CD4-positive, CD25-positive, alpha-beta regulatory T cell (primary cell): ENCODE measurements around the gene CTPS2. TPM values are rescaled to one million over a fixed set of nuclear protein-coding genes. Genes with fewer than 3 reads are reported as not detected.

ENCODE experiments used
- ATAC-seq, 2 donors: fragments of 150-1000 bp; cut with Tn5 transposase; one replicate each; pipeline ENCODE4 v1.10.0; 2021; ENCODE audit warnings: low read depth in 2 of 2, moderate number of reproducible peaks in 2 of 2, moderate library complexity in 1 of 2
- DNase-seq, 3 donors: peaks; one replicate each; pipeline versions ENCODE4 v3.0.0 to v3.0.0-alpha.2; 2012 to 2022; ENCODE audit warnings: mixed read lengths in 1 of 3
- H3K27ac ChIP-seq: one replicate; pipeline ENCODE4 v1.7.0; 2013; ENCODE audit warnings: mild to moderate bottlenecking, low read length; ENCODE audit not compliant: insufficient read depth, poor library complexity, severe bottlenecking
- H3K27me3 ChIP-seq: one replicate; pipeline ENCODE4 v1.7.0; 2013; ENCODE audit warnings: low read length; ENCODE audit not compliant: control insufficient read depth, insufficient read depth
- H3K36me3 ChIP-seq: one replicate; pipeline ENCODE4 v1.7.0; 2013; ENCODE audit warnings: mild to moderate bottlenecking, low read length, moderate library complexity; ENCODE audit not compliant: control insufficient read depth, insufficient read depth
- H3K4me1 ChIP-seq: 2 replicates; pipeline ENCODE4 v1.7.0; 2013; ENCODE audit warnings: mild to moderate bottlenecking, low read length; ENCODE audit not compliant: insufficient read depth, control insufficient read depth, poor library complexity, severe bottlenecking
- H3K4me3 ChIP-seq: one replicate; pipeline ENCODE4 v1.7.0; 2013; ENCODE audit warnings: low read depth, mild to moderate bottlenecking, low read length, moderate library complexity
- H3K9me3 ChIP-seq, 2 experiments: 1 replicate in 1 of 2; 2 replicates in 1 of 2; pipeline ENCODE4 v1.7.0; 2013; ENCODE audit warnings: low read length in 2 of 2, mild to moderate bottlenecking in 1 of 2, moderate library complexity in 1 of 2; ENCODE audit not compliant: control insufficient read depth in 2 of 2
- H3K27ac Mint-ChIP-seq, 3 donors: one replicate each; pipeline ENCODE4 v1.8.0; 2020 to 2022; ENCODE audit warnings: mild to moderate bottlenecking in 3 of 3, mixed read lengths in 3 of 3, moderate library complexity in 2 of 3
- H3K27me3 Mint-ChIP-seq: one replicate; pipeline ENCODE4 v1.8.0; 2022; ENCODE audit warnings: mild to moderate bottlenecking, mixed read lengths
- H3K36me3 Mint-ChIP-seq: one replicate; pipeline ENCODE4 v1.8.0; 2020; ENCODE audit warnings: mixed read lengths
- H3K4me1 Mint-ChIP-seq, 4 donors: one replicate each; pipeline ENCODE4 v1.8.0; 2020 to 2022; ENCODE audit warnings: mixed read lengths in 4 of 4, mild to moderate bottlenecking in 1 of 4
- H3K4me3 Mint-ChIP-seq, 4 donors: one replicate each; pipeline ENCODE4 v1.8.0; 2020 to 2022; ENCODE audit warnings: mild to moderate bottlenecking in 4 of 4, mixed read lengths in 4 of 4, moderate library complexity in 3 of 4
- H3K9me3 Mint-ChIP-seq, 7 donors: one replicate each; pipeline ENCODE4 v1.8.0; 2020 to 2022; ENCODE audit warnings: mixed read lengths in 7 of 7, mild to moderate bottlenecking in 3 of 7, moderate library complexity in 2 of 7
- polyA plus RNA-seq, 4 donors: library from polyadenylated mRNA; unstranded; fragments of 300-500 nt; fragmentation: Illumina TruSeq; gene quantifications; one replicate each; pipeline ENCODE4 v1.2.3, GENCODE V29; 2021
- total RNA-seq: library from RNA; stranded (reverse); gene quantifications from one replicate; pipeline ENCODE4 v1.2.3, GENCODE V29; 2022

The CTPS2 gene
- total and polyA plus RNA-seq, 5 donors from 2014 or later = 3.7 to 4.8 (median 4.5) TPM

DNA sequence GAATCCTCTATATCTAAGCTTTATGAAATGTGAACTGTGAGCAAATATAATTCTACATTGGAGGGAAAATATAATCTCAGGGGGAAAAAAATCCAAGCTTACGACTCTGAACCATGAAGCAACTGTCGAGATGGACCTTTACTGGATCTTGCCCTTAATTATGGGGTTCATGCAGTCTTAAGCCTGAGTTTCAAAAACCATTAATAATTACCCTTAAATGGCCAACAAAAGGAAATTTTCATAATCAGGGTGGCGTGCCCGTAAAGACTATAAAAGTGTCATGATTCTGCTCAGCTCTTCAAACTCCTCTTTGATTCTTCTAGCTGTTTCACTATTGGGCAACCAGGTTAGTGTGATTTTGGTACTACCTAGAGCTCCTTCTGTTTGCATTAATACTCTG is 62.6 kb downstream of the CTPS2 start, which contains the start of gene S100G:
TSS of gene S100G (plus strand) at position 301 of the 400 bp plus-strand sequence. CDS start 849 bp downstream, outside the sequence.
- Mint-ChIP-seq H3K4me3 (peak within 1 kb of the TSS in 1 of 4 donors; percentile 11), H3K4me1 (no peaks in the 10 kb centered on the region), H3K9me3 (no peaks in the 10 kb centered on the region), H3K27ac (no peak within 1 kb of the TSS), H3K27me3 (no peaks in the 10 kb centered on the region), H3K36me3 (no peaks in the 10 kb centered on the region)
- H3K27ac ChIP-seq = no peak within 1 kb of the TSS
- DNase-seq (no peak), ATAC-seq (no peak)
- no peaks in the 10 kb centered on the region for H3K9me3 ChIP-seq
- H3K27me3 ChIP-seq = no peaks in the 10 kb centered on the region
- H3K4me1 ChIP-seq = no peaks in the 10 kb centered on the region
- H3K36me3 ChIP-seq = no peaks in the 10 kb centered on the region
- H3K4me3 ChIP-seq = no peak within 1 kb of the TSS

- Histone ChIP-seq H3K36me3 (no peaks in the 10 kb centered on the region), H3K27ac (no peak overlapping the region), H3K9me3 (no peaks in the 10 kb centered on the region), H3K4me1 (no peaks in the 10 kb centered on the region), H3K4me3 (no peak overlapping the region), H3K27me3 (no peaks in the 10 kb centered on the region)
- Mint-ChIP-seq H3K27me3 (no peaks in the 10 kb centered on the region), H3K4me3 (no peak overlapping the region), H3K36me3 (no peaks in the 10 kb centered on the region), H3K9me3 (no peaks in the 10 kb centered on the region), H3K4me1 (no peaks in the 10 kb centered on the region), H3K27ac (no peak overlapping the region)
- ATAC-seq (no peak), DNase-seq (no peak)
These were observed 65.9 kb downstream of the CTPS2 start for GRCh38 chrX:16646366-16647138.

DNA sequence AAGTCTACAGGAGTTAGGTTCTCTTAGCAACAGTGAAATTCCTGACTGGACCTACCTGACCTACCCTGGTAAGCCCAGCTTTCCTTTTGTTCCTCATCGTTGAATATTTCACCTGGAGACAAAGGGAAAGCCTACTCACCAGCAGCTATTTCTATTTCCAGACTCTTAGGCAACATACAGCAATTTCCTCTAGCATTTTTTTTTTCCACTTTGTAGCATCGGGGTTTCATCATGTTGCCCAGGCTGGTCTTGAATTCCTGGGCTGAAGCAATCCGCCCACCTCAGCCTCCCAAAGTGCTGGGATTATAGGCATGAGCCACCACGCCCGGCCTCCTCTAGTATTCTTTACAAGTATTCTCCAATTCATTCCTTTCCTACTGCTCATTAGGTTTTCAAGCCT is 69.3 kb downstream of the CTPS2 start:
- Histone ChIP-seq H3K9me3 (no peaks in the 10 kb centered on the region), H3K27me3 (no peaks in the 10 kb centered on the region), H3K27ac (no peak overlapping the region), H3K36me3 (no peaks in the 10 kb centered on the region), H3K4me1 (no peaks in the 10 kb centered on the region), H3K4me3 (no peak overlapping the region)
- no peaks in the 10 kb centered on the region for H3K4me1 Mint-ChIP-seq
- peaks cover 0 to 2% (median 0%) of the 10 kb centered on the region in 7 donors for H3K9me3 Mint-ChIP-seq
- DNase-seq (no peak), ATAC-seq (no peak)
- no peak overlapping the region for H3K4me3 Mint-ChIP-seq
- no peak overlapping the region for H3K27ac Mint-ChIP-seq
- no peaks in the 10 kb centered on the region for H3K27me3 Mint-ChIP-seq
- peaks cover 12% of the 10 kb centered on the region for H3K36me3 Mint-ChIP-seq

DNA sequence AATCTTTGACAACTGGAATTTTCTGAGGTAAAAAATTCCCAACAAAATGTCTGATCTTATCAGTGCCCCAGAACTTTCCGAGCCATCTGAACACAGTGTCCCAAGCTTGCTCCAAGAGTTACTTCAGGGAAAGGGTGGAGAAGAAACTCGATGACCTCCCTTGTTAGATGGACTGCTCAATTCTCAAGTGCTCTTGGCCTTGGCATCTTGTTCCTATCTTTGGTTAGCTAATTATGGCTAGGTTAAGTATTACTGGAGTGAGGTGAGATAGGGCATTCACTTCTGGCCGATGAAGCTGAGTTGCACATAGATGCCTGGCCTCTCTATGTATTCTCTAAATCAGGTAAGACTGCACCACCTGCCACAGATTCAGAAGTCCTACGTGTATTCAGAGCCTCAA is 71.6 kb downstream of the CTPS2 start:
- H3K36me3 ChIP-seq = no peaks in the 10 kb centered on the region
- peaks cover 13% of the 10 kb centered on the region for H3K36me3 Mint-ChIP-seq
- no peak overlapping the region for H3K4me3 Mint-ChIP-seq
- no peaks in the 10 kb centered on the region for H3K4me1 ChIP-seq
- DNase-seq (no peak), ATAC-seq (no peak)
- H3K4me3 ChIP-seq = no peak overlapping the region
- H3K27ac ChIP-seq = no peak overlapping the region
- no peaks in the 10 kb centered on the region for H3K27me3 ChIP-seq
- H3K27me3 Mint-ChIP-seq = no peaks in the 10 kb centered on the region
- H3K27ac Mint-ChIP-seq = no peak overlapping the region
- no peaks in the 10 kb centered on the region for H3K9me3 ChIP-seq
- no peaks in the 10 kb centered on the region for H3K4me1 Mint-ChIP-seq
- H3K9me3 Mint-ChIP-seq = peaks cover 0 to 2% (median 0%) of the 10 kb centered on the region in 7 donors

GRCh38 chrX:16639966-16640365 is 72.5 kb downstream of the CTPS2 start:
- H3K36me3 Mint-ChIP-seq = peaks cover 13% of the 10 kb centered on the region
- no peak for ATAC-seq
- Histone ChIP-seq H3K9me3 (no peaks in the 10 kb centered on the region), H3K27me3 (no peaks in the 10 kb centered on the region), H3K4me1 (no peaks in the 10 kb centered on the region), H3K36me3 (no peaks in the 10 kb centered on the region), H3K4me3 (no peak overlapping the region), H3K27ac (no peak overlapping the region)
- no peaks in the 10 kb centered on the region for H3K4me1 Mint-ChIP-seq
- no peaks in the 10 kb centered on the region for H3K27me3 Mint-ChIP-seq
- no peak for DNase-seq
- no peak overlapping the region for H3K27ac Mint-ChIP-seq
- no peak overlapping the region for H3K4me3 Mint-ChIP-seq
- H3K9me3 Mint-ChIP-seq = peaks cover 0 to 2% (median 0%) of the 10 kb centered on the region in 7 donors

GRCh38 chrX:16638533-16638932 is 73.9 kb downstream of the CTPS2 start:
- Histone ChIP-seq H3K4me3 (no peak overlapping the region), H3K36me3 (no peaks in the 10 kb centered on the region), H3K27ac (no peak overlapping the region), H3K27me3 (no peaks in the 10 kb centered on the region), H3K9me3 (no peaks in the 10 kb centered on the region), H3K4me1 (no peaks in the 10 kb centered on the region)
- ATAC-seq (no peak), DNase-seq (no peak)
- H3K36me3 Mint-ChIP-seq = peaks cover 13% of the 10 kb centered on the region
- no peaks in the 10 kb centered on the region for H3K27me3 Mint-ChIP-seq
- no peaks in the 10 kb centered on the region for H3K4me1 Mint-ChIP-seq
- no peak overlapping the region for H3K27ac Mint-ChIP-seq
- H3K4me3 Mint-ChIP-seq = no peak overlapping the region
- peaks cover 0 to 2% (median 0%) of the 10 kb centered on the region in 7 donors for H3K9me3 Mint-ChIP-seq

DNA sequence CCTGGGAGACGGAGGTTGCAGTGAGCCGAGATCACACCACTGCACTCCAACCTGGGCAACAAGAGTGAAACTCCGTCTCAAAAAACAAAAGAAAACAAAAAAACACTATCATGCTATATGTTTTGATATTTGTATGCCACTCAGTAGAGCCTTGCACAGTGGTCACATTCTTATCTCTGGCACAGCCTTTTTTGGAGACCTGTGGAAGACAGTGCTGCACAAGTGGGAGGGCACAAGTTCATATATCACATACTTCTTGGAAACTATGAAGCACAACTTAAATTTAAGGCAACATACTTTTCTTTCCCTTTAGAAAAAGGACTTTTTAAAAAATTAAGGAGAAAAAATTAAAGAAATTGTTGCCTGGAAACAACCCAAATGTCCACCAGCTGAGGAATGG is 76.9 kb downstream of the CTPS2 start:
- H3K4me1 Mint-ChIP-seq = no peaks in the 10 kb centered on the region
- H3K9me3 ChIP-seq = no peaks in the 10 kb centered on the region
- H3K4me1 ChIP-seq = no peaks in the 10 kb centered on the region
- ATAC-seq (no peak), DNase-seq (no peak)
- no peak overlapping the region for H3K4me3 Mint-ChIP-seq
- H3K36me3 Mint-ChIP-seq = peaks cover 13% of the 10 kb centered on the region
- H3K36me3 ChIP-seq = no peaks in the 10 kb centered on the region
- H3K27ac Mint-ChIP-seq = no peak overlapping the region
- peaks cover 0 to 2% (median 0%) of the 10 kb centered on the region in 7 donors for H3K9me3 Mint-ChIP-seq
- H3K4me3 ChIP-seq = no peak overlapping the region
- no peak overlapping the region for H3K27ac ChIP-seq
- H3K27me3 Mint-ChIP-seq = no peaks in the 10 kb centered on the region
- H3K27me3 ChIP-seq = no peaks in the 10 kb centered on the region

DNA sequence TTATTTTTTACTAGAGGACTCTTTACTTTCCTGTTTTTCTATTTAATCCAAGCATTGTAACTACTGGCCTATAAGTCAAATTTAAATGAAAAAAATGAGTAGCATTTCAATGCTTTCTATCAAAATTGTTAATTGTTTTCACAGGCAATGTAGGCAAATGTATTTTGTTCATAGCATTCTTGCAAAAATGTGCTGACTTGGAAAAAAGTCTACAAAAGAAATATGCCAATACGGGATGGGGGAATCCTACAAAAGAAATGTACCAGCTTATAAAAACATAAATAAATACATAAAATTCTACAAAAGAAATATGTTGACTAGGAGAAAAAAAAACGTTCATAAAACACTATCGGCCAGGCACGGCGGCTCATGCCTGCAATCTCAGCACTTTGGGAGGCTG is 77.4 kb downstream of the CTPS2 start:
- no peak overlapping the region for H3K27ac Mint-ChIP-seq
- no peaks in the 10 kb centered on the region for H3K9me3 ChIP-seq
- H3K4me1 Mint-ChIP-seq = no peaks in the 10 kb centered on the region
- no peak overlapping the region for H3K4me3 Mint-ChIP-seq
- H3K4me3 ChIP-seq = no peak overlapping the region
- H3K27ac ChIP-seq = no peak overlapping the region
- DNase-seq (no peak), ATAC-seq (no peak)
- H3K27me3 ChIP-seq = no peaks in the 10 kb centered on the region
- H3K27me3 Mint-ChIP-seq = no peaks in the 10 kb centered on the region
- H3K36me3 ChIP-seq = no peaks in the 10 kb centered on the region
- H3K4me1 ChIP-seq = no peaks in the 10 kb centered on the region
- no peaks in the 10 kb centered on the region for H3K9me3 Mint-ChIP-seq
- peaks cover 10% of the 10 kb centered on the region for H3K36me3 Mint-ChIP-seq
